Colonic mucosa (tissue), 4 donors: ENCODE results near the gene ZNF784. TPM values are rescaled to one million over a fixed set of nuclear protein-coding genes. Genes with fewer than 3 reads are reported as not detected.

Experiments used
- DNase-seq: peaks from one replicate; pipeline ENCODE4 v3.0.0-alpha.2; 2020
- H3K27ac ChIP-seq: fragments of 200-600 bp; one replicate; pipeline ENCODE4 v1.8.0; 2021
- H3K27me3 ChIP-seq: fragments of 200-600 bp; one replicate; pipeline ENCODE4 v1.8.0; 2021
- H3K36me3 ChIP-seq: fragments of 200-600 bp; one replicate; pipeline ENCODE4 v1.8.0; 2021
- H3K4me1 ChIP-seq: fragments of 200-600 bp; one replicate; pipeline ENCODE4 v1.8.0; 2021; ENCODE audit warnings: mild to moderate bottlenecking
- H3K4me3 ChIP-seq: fragments of 200-600 bp; one replicate; pipeline ENCODE4 v1.8.0; 2021
- H3K9ac ChIP-seq, 2 donors: one replicate each; pipeline ENCODE4 v1.7.0; 2013; ENCODE audit warnings: control low read depth in 2 of 2, low read depth in 2 of 2, low read length in 2 of 2
- H3K9me3 ChIP-seq: fragments of 200-600 bp; one replicate; pipeline ENCODE4 v1.8.0; 2021
- CTCF ChIP-seq: fragments of 200-600 bp; IDR thresholded peaks from one replicate; pipeline ENCODE4 v1.8.0; 2022; ENCODE audit warnings: antibody characterized with exemption, mild to moderate bottlenecking
- intact Hi-C: fragments of 100-400 bp; cut with DNase I; formaldehyde crosslinking; loops from one replicate; pipeline ENCODE4 v1.14.1; 2022
- total RNA-seq, 2 donors: library from RNA; stranded (reverse); fragmentation: NEBNext Ultra II Directional in 1 of 2; extraction: Animal tissue kit (Norgen Biotek cat#: 25700) in 1 of 2; gene quantifications; one replicate each; pipeline ENCODE4 v1.2.1, GENCODE V29; 2021
- donor health status: healthy.
- donor health status: DM: no; HTN: no; CAD: no.
- donor health status: DM: no; HTN: no; CAD: no.

Gene ZNF784
- total RNA-seq, 2 donors from 2014 or later: 9.9 to 10.2 TPM

DNA sequence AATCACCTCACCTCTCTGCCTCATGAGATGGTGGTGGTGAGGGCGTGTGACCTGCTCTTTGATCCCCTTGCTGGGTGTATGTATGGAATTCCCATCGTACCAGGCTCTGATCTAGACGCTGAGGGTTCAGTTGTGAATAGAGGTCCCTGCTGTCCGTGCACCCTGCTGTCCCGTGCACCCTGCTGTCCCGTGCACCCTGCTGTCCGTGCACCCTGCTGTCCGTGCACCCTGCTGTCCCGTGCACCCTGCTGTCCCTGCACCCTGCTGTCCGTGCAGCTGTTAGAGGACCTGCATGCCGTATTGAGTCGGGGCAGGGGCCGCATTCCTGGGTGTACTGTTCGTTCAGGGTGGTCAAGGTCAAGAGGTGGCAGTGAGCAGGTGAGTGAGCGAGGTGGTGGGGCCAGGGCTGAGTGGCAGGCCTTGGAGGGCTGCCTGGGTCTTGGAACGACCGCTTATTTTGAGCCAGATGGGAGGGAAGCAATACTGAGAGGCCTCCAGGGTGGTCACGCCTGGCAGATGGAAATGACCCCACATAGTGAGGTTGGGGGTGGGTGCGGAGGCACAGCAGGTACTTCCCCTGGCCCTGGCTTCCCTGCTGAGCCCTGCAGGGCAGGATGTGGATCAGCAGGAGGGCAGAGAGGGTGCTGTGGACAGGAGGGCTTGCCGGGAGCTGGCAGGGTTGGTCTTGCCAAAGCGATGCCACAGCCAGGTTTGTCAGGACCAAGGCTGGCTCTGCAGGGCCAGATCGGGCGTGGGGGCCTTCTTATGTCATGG is 46.1 kb upstream of the ZNF784 start:
- no peak overlapping the region for H3K9ac ChIP-seq
- no peak overlapping the region for H3K27ac ChIP-seq
- no peak overlapping the region for H3K4me3 ChIP-seq
- no peaks in the 10 kb centered on the region for H3K27me3 ChIP-seq
- H3K36me3 ChIP-seq: peaks cover 19% of the 10 kb centered on the region
- peaks cover 3% of the 10 kb centered on the region for H3K4me1 ChIP-seq
- no peak for TF ChIP-seq CTCF
- no peak for DNase-seq
- H3K9me3 ChIP-seq: no peaks in the 10 kb centered on the region
- intact Hi-C loops: no loop called here

GRCh38 chr19:55669418-55670279 is 45.3 kb upstream of the ZNF784 start:
- Histone ChIP-seq H3K9ac (no peak overlapping the region), H3K36me3 (peaks cover 19% of the 10 kb centered on the region), H3K27ac (no peak overlapping the region), H3K27me3 (no peaks in the 10 kb centered on the region), H3K4me1 (peaks cover 3% of the 10 kb centered on the region), H3K4me3 (no peak overlapping the region), H3K9me3 (no peaks in the 10 kb centered on the region)
- no peak for DNase-seq
- TF ChIP-seq CTCF: no peak
- intact Hi-C loops: no loop called here

GRCh38 chr19:55668603-55669348 is 44.4 kb upstream of the ZNF784 start:
- no peak for TF ChIP-seq CTCF
- no peaks in the 10 kb centered on the region for H3K27me3 ChIP-seq
- H3K4me1 ChIP-seq: no peaks in the 10 kb centered on the region
- intact Hi-C loops: no loop called here
- no peak overlapping the region for H3K27ac ChIP-seq
- H3K36me3 ChIP-seq: peaks cover 21% of the 10 kb centered on the region
- no peak overlapping the region for H3K4me3 ChIP-seq
- no peaks in the 10 kb centered on the region for H3K9me3 ChIP-seq
- DNase-seq: no peak
- no peak overlapping the region for H3K9ac ChIP-seq

- intact Hi-C loops: no loop called here
- Histone ChIP-seq H3K9me3 (no peaks in the 10 kb centered on the region), H3K4me3 (no peak overlapping the region), H3K27me3 (no peaks in the 10 kb centered on the region), H3K9ac (no peak overlapping the region), H3K27ac (no peak overlapping the region), H3K4me1 (no peaks in the 10 kb centered on the region), H3K36me3 (peaks cover 28% of the 10 kb centered on the region)
- no peak for DNase-seq
- TF ChIP-seq CTCF: no peak
Measured at GRCh38 chr19:55667958-55668357, 43.6 kb upstream of the ZNF784 start.

- no peak overlapping the region for H3K27ac ChIP-seq
- no peak overlapping the region for H3K4me3 ChIP-seq
- H3K9ac ChIP-seq: no peak overlapping the region
- H3K36me3 ChIP-seq: peaks cover 28% of the 10 kb centered on the region
- H3K4me1 ChIP-seq: no peaks in the 10 kb centered on the region
- no peak for TF ChIP-seq CTCF
- intact Hi-C loops: no loop called here
- no peaks in the 10 kb centered on the region for H3K9me3 ChIP-seq
- H3K27me3 ChIP-seq: no peaks in the 10 kb centered on the region
- no peak for DNase-seq
Measured at GRCh38 chr19:55667511-55667910, 43.1 kb upstream of the ZNF784 start.
